CD4-positive, CD25-positive, alpha-beta regulatory T cell (primary cell): ENCODE measurements around the gene TMEM50B. TPM values are rescaled to one million over a fixed set of nuclear protein-coding genes. Genes with fewer than 3 reads are reported as not detected.

Experiments
- ATAC-seq, 2 donors: fragments of 150-1000 bp; cut with Tn5 transposase; one replicate each; pipeline ENCODE4 v1.10.0; 2021; ENCODE audit warnings: low read depth in 2 of 2, moderate number of reproducible peaks in 2 of 2, moderate library complexity in 1 of 2
- DNase-seq, 3 donors: peaks; one replicate each; pipeline versions ENCODE4 v3.0.0 to v3.0.0-alpha.2; 2012 to 2022; ENCODE audit warnings: mixed read lengths in 1 of 3
- H3K27ac ChIP-seq: one replicate; pipeline ENCODE4 v1.7.0; 2013; ENCODE audit warnings: mild to moderate bottlenecking, low read length; ENCODE audit not compliant: insufficient read depth, poor library complexity, severe bottlenecking
- H3K27me3 ChIP-seq: one replicate; pipeline ENCODE4 v1.7.0; 2013; ENCODE audit warnings: low read length; ENCODE audit not compliant: control insufficient read depth, insufficient read depth
- H3K36me3 ChIP-seq: one replicate; pipeline ENCODE4 v1.7.0; 2013; ENCODE audit warnings: mild to moderate bottlenecking, low read length, moderate library complexity; ENCODE audit not compliant: control insufficient read depth, insufficient read depth
- H3K4me1 ChIP-seq: 2 replicates; pipeline ENCODE4 v1.7.0; 2013; ENCODE audit warnings: mild to moderate bottlenecking, low read length; ENCODE audit not compliant: insufficient read depth, control insufficient read depth, poor library complexity, severe bottlenecking
- H3K4me3 ChIP-seq: one replicate; pipeline ENCODE4 v1.7.0; 2013; ENCODE audit warnings: low read depth, mild to moderate bottlenecking, low read length, moderate library complexity
- H3K9me3 ChIP-seq, 2 experiments: 1 replicate in 1 of 2; 2 replicates in 1 of 2; pipeline ENCODE4 v1.7.0; 2013; ENCODE audit warnings: low read length in 2 of 2, mild to moderate bottlenecking in 1 of 2, moderate library complexity in 1 of 2; ENCODE audit not compliant: control insufficient read depth in 2 of 2
- H3K27ac Mint-ChIP-seq, 3 donors: one replicate each; pipeline ENCODE4 v1.8.0; 2020 to 2022; ENCODE audit warnings: mild to moderate bottlenecking in 3 of 3, mixed read lengths in 3 of 3, moderate library complexity in 2 of 3
- H3K27me3 Mint-ChIP-seq: one replicate; pipeline ENCODE4 v1.8.0; 2022; ENCODE audit warnings: mild to moderate bottlenecking, mixed read lengths
- H3K36me3 Mint-ChIP-seq: one replicate; pipeline ENCODE4 v1.8.0; 2020; ENCODE audit warnings: mixed read lengths
- H3K4me1 Mint-ChIP-seq, 4 donors: one replicate each; pipeline ENCODE4 v1.8.0; 2020 to 2022; ENCODE audit warnings: mixed read lengths in 4 of 4, mild to moderate bottlenecking in 1 of 4
- H3K4me3 Mint-ChIP-seq, 4 donors: one replicate each; pipeline ENCODE4 v1.8.0; 2020 to 2022; ENCODE audit warnings: mild to moderate bottlenecking in 4 of 4, mixed read lengths in 4 of 4, moderate library complexity in 3 of 4
- H3K9me3 Mint-ChIP-seq, 7 donors: one replicate each; pipeline ENCODE4 v1.8.0; 2020 to 2022; ENCODE audit warnings: mixed read lengths in 7 of 7, mild to moderate bottlenecking in 3 of 7, moderate library complexity in 2 of 7
- polyA plus RNA-seq, 4 donors: library from polyadenylated mRNA; unstranded; fragments of 300-500 nt; fragmentation: Illumina TruSeq; gene quantifications; one replicate each; pipeline ENCODE4 v1.2.3, GENCODE V29; 2021
- total RNA-seq: library from RNA; stranded (reverse); gene quantifications from one replicate; pipeline ENCODE4 v1.2.3, GENCODE V29; 2022

Gene TMEM50B
- total and polyA plus RNA-seq, 5 donors from 2014 or later = 60.1 to 84.2 (median 63.0) TPM

DNA sequence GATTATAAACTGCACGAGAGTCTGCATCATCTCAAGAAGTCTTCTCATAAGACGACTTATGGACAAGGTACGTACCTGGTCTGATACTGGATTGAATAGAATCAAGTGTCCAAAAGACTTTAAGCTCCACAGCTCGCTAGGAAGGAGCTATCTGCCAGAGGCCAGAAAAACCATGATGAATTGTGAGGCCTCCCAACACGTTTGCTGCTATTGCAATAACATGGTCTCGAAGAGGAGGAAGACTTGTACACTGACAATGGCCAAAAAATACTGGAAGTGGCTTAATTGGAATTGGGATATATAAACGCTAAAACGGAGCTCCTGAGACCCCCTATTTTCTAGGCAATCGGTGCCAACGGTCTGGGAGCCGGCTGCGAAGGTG, 11.2 kb upstream of the TMEM50B start:
- no peak overlapping the region for H3K27ac ChIP-seq
- no peaks in the 10 kb centered on the region for H3K9me3 ChIP-seq
- peaks cover 11% of the 10 kb centered on the region for H3K4me1 ChIP-seq
- no peak for DNase-seq
- ATAC-seq = no peak
- peak overlapping the region; percentile 83 for H3K4me3 ChIP-seq
- Mint-ChIP-seq H3K36me3 (no peaks in the 10 kb centered on the region), H3K27ac (peak overlapping the region; percentile 29 to 93 (median 92)), H3K4me1 (peaks cover 3 to 14% (median 8%) of the 10 kb centered on the region in 4 donors), H3K9me3 (no peaks in the 10 kb centered on the region), H3K4me3 (peak overlapping the region; percentile 85 to 97 (median 92)), H3K27me3 (peaks cover 25% of the 10 kb centered on the region)
- H3K27me3 ChIP-seq = no peaks in the 10 kb centered on the region
- no peaks in the 10 kb centered on the region for H3K36me3 ChIP-seq

DNA sequence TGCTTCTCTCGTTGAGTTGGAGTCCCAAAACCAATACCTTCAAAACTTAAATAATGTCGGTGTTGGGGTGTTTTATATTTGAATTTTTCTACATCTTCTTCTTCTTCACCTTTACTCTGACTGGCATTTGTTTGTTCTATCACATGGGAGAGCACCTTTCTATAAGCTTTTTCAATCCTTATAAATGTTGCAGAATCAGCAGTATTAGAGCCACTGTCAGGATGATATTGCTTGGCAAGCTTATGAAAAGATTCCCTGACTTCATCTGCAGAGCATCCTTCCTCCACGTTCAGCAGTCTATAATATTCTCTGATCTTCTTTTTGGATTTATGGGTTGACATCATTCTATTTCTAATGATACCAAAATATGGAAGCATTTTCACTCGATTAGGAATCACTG, 9.2 kb upstream of the TMEM50B start:
- no peak for ATAC-seq
- H3K4me1 ChIP-seq = peaks cover 11% of the 10 kb centered on the region
- H3K27me3 ChIP-seq = no peaks in the 10 kb centered on the region
- H3K4me3 Mint-ChIP-seq = peak overlapping the region in 2 of 4 donors; percentile 64 to 85
- no peaks in the 10 kb centered on the region for H3K9me3 ChIP-seq
- H3K36me3 ChIP-seq = no peaks in the 10 kb centered on the region
- H3K36me3 Mint-ChIP-seq = no peaks in the 10 kb centered on the region
- peaks cover 21% of the 10 kb centered on the region for H3K27me3 Mint-ChIP-seq
- no peak overlapping the region for H3K4me3 ChIP-seq
- no peak for DNase-seq
- no peak overlapping the region for H3K27ac ChIP-seq
- peak overlapping the region in 1 of 3 donors; percentile 18 for H3K27ac Mint-ChIP-seq
- peaks cover 3 to 14% (median 8%) of the 10 kb centered on the region in 4 donors for H3K4me1 Mint-ChIP-seq
- H3K9me3 Mint-ChIP-seq = no peaks in the 10 kb centered on the region

DNA sequence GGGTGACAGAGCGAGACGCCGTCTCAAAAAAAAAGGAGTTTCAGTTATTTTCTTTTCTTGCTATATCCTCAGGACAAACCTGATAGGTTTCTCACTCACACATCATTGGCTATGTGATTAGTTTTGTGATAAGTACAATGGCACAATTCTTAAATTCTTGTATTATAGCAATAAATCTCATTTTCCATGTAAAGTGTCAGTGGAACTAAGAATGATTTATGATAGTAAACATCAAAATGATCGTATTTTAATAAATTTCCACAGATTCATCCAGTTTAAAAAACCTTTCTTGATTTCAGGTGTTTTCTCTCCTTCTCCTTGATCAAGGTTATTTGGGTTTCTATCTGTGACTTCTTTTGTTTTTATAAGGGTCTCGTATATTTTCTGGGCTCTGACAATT, 8.2 kb upstream of the TMEM50B start:
- Histone ChIP-seq H3K36me3 (no peaks in the 10 kb centered on the region), H3K27ac (no peak overlapping the region), H3K4me1 (peaks cover 11% of the 10 kb centered on the region), H3K9me3 (no peaks in the 10 kb centered on the region), H3K4me3 (no peak overlapping the region), H3K27me3 (no peaks in the 10 kb centered on the region)
- no peaks in the 10 kb centered on the region for H3K9me3 Mint-ChIP-seq
- H3K4me3 Mint-ChIP-seq = no peak overlapping the region
- H3K36me3 Mint-ChIP-seq = no peaks in the 10 kb centered on the region
- peaks cover 3 to 14% (median 8%) of the 10 kb centered on the region in 4 donors for H3K4me1 Mint-ChIP-seq
- ATAC-seq (no peak), DNase-seq (no peak)
- no peak overlapping the region for H3K27ac Mint-ChIP-seq
- H3K27me3 Mint-ChIP-seq = peaks cover 22% of the 10 kb centered on the region

DNA sequence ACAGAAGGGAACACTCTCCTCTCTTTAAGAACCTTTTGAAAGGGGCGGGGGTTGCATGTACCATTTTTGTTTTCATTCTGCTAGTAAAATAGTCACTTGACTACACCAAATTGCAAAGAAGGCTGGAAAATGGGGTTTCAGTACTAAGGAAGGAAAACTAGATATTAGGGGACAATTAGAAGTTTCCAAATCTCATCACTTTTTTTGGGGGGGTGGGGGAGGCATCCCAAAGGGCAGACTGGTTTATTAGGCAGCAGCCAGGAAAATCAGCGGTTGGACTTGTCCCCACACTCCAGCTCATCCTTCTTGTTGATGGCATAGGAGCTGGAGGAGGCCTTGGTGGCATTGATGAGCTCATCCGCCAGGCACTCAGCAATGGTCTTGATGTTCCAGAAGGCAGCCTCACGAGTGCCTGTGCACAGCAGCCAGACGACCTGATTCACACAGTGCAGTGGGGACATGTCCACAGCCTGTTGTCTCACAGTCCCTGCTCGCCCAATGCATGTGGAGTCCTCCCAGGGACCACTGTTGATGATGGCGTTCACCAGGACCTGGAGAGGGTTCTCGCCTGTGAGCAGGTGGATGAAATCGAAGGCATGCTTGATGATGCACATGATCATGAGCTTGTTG, 1.7 kb upstream of the TMEM50B start:
- Mint-ChIP-seq H3K4me1 (peaks cover 7 to 34% (median 12%) of the 10 kb centered on the region in 4 donors), H3K27me3 (peaks cover 10% of the 10 kb centered on the region), H3K4me3 (peak overlapping the region; percentile 81 to 99 (median 94)), H3K9me3 (no peaks in the 10 kb centered on the region), H3K27ac (peak overlapping the region in 1 of 3 donors; percentile 84), H3K36me3 (peaks cover 3% of the 10 kb centered on the region)
- peaks cover 16% of the 10 kb centered on the region for H3K4me1 ChIP-seq
- no peaks in the 10 kb centered on the region for H3K36me3 ChIP-seq
- no peak overlapping the region for H3K4me3 ChIP-seq
- ATAC-seq = no peak
- H3K27me3 ChIP-seq = no peaks in the 10 kb centered on the region
- H3K9me3 ChIP-seq = no peaks in the 10 kb centered on the region
- no peak for DNase-seq
- no peak overlapping the region for H3K27ac ChIP-seq

DNA sequence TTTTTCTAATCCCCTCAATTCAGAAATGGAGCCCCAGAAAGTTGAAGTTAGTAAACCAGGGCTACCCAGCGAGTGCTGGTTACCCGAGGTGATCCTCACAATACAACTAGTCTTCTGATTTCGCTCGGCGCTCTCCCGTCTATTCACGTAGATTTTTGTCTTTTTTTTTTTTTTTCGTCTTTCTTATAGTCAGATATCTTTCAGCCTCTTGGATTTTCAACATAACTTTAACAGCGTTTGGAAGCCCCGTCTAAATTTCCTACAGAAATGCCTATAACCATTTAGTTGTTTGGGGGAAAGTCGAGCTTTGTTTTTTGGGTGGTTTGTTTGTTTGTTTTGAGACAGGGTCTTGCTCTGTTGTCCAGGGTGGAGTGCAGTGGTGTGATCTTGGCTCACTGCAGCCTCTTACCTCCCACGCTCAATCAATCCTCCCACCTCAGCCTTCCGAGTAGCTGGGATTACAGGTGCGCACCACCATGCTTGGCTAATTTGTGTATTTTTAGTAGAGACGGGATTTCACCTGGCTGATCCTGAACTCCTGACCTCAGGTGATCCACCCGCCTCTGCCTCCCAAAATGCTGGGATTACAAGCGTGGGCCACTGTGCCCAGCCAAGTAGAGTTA, 818 bp upstream of the TMEM50B start:
- H3K9me3 ChIP-seq = no peaks in the 10 kb centered on the region
- H3K4me1 ChIP-seq = peaks cover 16% of the 10 kb centered on the region
- H3K27me3 ChIP-seq = no peaks in the 10 kb centered on the region
- Mint-ChIP-seq H3K36me3 (peaks cover 3% of the 10 kb centered on the region), H3K4me3 (peak overlapping the region; percentile 81 to 99 (median 94)), H3K27me3 (peaks cover 10% of the 10 kb centered on the region), H3K27ac (peak overlapping the region; percentile 73 to 90 (median 84)), H3K4me1 (peaks cover 7 to 36% (median 12%) of the 10 kb centered on the region in 4 donors), H3K9me3 (no peaks in the 10 kb centered on the region)
- no peaks in the 10 kb centered on the region for H3K36me3 ChIP-seq
- DNase-seq = no peak
- no peak for ATAC-seq
- peak overlapping the region; percentile 92 for H3K27ac ChIP-seq
- H3K4me3 ChIP-seq = peak overlapping the region; percentile 88

DNA sequence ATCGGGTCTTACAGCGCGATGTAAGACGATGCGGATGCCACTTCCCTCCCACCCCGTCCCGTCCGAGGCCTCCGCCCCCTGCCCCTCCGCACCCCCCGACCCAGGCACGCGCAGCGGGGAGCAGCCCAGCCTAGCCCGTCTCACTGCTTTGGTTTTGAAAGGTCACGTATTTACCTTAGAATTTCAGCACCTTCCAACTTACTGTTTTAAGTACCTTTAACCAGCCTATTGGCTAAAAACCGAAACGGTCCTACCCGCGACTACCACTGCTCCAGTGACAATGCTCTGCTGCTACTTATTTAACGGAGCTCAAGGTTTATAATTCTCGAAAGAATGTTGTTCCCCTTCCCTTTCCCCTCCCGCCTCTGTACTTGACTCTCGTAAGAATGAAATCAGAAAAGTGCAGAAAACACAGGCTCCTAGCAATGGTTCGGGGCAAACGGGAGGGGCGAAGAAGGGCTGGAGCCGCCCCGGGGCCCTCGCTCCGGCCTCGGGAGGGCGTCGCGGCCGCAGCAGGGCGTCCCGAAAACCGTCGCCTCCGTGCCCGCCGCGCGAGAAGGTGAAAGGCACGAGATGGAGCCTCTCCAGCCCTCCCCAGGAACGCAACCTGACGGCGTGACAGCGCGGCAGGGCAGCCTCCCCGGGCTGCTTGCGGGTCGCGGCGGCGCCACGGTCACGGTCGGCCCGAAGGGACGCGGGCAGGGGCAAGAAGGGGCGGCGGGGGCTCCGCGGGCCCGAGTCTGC, 667 bp downstream of the TMEM50B start:
- DNase-seq (peak; percentile 33 to 66 (median 54)), ATAC-seq (peak; percentile 7 to 11)
- Mint-ChIP-seq H3K4me3 (peak overlapping the region; percentile 88 to 99 (median 91)), H3K36me3 (peaks cover 3% of the 10 kb centered on the region), H3K4me1 (peaks cover 7 to 36% (median 12%) of the 10 kb centered on the region in 4 donors), H3K27me3 (peaks cover 6% of the 10 kb centered on the region), H3K27ac (peak overlapping the region; percentile 43 to 93 (median 88)), H3K9me3 (no peaks in the 10 kb centered on the region)
- H3K9me3 ChIP-seq = no peaks in the 10 kb centered on the region
- H3K4me1 ChIP-seq = peaks cover 16% of the 10 kb centered on the region
- H3K36me3 ChIP-seq = no peaks in the 10 kb centered on the region
- peak overlapping the region; percentile 92 for H3K27ac ChIP-seq
- no peaks in the 10 kb centered on the region for H3K27me3 ChIP-seq
- H3K4me3 ChIP-seq = peak overlapping the region; percentile 90

DNA sequence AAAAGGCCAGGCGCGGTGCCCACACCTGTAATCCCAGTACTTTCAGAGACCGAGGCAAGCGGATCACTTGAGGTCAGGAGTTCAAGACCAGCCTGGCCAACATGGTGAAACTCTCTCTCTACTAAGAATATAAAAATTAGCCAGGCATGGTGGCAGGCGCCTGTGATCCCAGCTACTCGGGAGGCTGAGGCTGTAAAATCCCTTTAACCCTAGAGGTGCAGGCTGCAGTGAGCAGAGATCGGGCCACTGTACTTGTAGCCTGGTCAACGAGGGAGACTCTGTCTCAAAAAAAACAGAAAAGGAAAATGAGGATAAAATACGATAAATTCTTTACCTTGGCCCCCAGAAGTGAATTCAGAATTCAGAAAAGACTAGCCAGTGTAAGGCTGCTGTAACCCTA, 1.6 kb downstream of the TMEM50B start:
- Mint-ChIP-seq H3K4me1 (peaks cover 9 to 43% (median 13%) of the 10 kb centered on the region in 4 donors), H3K27me3 (peaks cover 4% of the 10 kb centered on the region), H3K9me3 (no peaks in the 10 kb centered on the region), H3K4me3 (peak overlapping the region; percentile 88 to 99 (median 91)), H3K36me3 (peaks cover 8% of the 10 kb centered on the region), H3K27ac (peak overlapping the region in 2 of 3 donors; percentile 88 to 93)
- no peak for ATAC-seq
- Histone ChIP-seq H3K4me3 (peak overlapping the region; percentile 90), H3K36me3 (no peaks in the 10 kb centered on the region), H3K27ac (no peak overlapping the region), H3K9me3 (no peaks in the 10 kb centered on the region), H3K4me1 (peaks cover 16% of the 10 kb centered on the region), H3K27me3 (no peaks in the 10 kb centered on the region)
- DNase-seq = no peak
